Loucy (cell line): Measurements from ENCODE around the gene MRFAP1.

ENCODE experiments used
- H2AFZ ChIP-seq: fragments of 200-600 bp; sonication (generic); 2 replicates; pipeline ENCODE4 v1.6.0; 2016; ENCODE audit warnings: antibody characterized with exemption, mild to moderate bottlenecking, low read length, moderate library complexity
- H3F3A ChIP-seq: fragments of 200-600 bp; 2 replicates; pipeline ENCODE4 v1.6.0; 2016; ENCODE audit warnings: antibody characterized with exemption, low read depth, mild to moderate bottlenecking
- H3K27me3 ChIP-seq: fragments of 200-600 bp; sonication (generic); 2 replicates; pipeline ENCODE4 v1.6.1; 2014; ENCODE audit warnings: low read length, mild to moderate bottlenecking; ENCODE audit not compliant: insufficient read depth, poor library complexity, severe bottlenecking
- H3K36me3 ChIP-seq: fragments of 200-600 bp; sonication (generic); 2 replicates; pipeline ENCODE4 v1.6.1; 2016; ENCODE audit warnings: low read length; ENCODE audit not compliant: insufficient read depth
- H3K4me1 ChIP-seq: fragments of 200-600 bp; sonication (generic); 2 replicates; pipeline ENCODE4 v1.5.1; 2014; ENCODE audit warnings: low read length, mild to moderate bottlenecking; ENCODE audit not compliant: insufficient read depth, poor library complexity, severe bottlenecking
- H3K4me2 ChIP-seq: fragments of 200-600 bp; sonication (generic); 2 replicates; pipeline ENCODE4 v1.6.0; 2014; ENCODE audit warnings: antibody characterized with exemption, low read length, low read depth, mild to moderate bottlenecking; ENCODE audit not compliant: poor library complexity, severe bottlenecking
- H3K4me3 ChIP-seq: fragments of 200-600 bp; sonication (generic); 2 replicates; pipeline ENCODE4 v1.5.1; 2014; ENCODE audit warnings: low read length, mild to moderate bottlenecking, mixed read lengths; ENCODE audit not compliant: poor library complexity, severe bottlenecking
- H3K79me2 ChIP-seq: fragments of 200-600 bp; sonication (generic); 2 replicates; pipeline ENCODE4 v1.6.1; 2014; ENCODE audit warnings: low read length; ENCODE audit not compliant: insufficient read depth
- H3K9ac ChIP-seq: fragments of 200-600 bp; sonication (generic); 2 replicates; pipeline ENCODE4 v1.6.0; 2014; ENCODE audit warnings: mild to moderate bottlenecking, low read depth, low read length, moderate library complexity; ENCODE audit not compliant: poor library complexity, severe bottlenecking
- H3K9me2 ChIP-seq: fragments of 200-600 bp; sonication (generic); replicated peaks from 2 replicates; pipeline ENCODE4 v1.6.1; 2016; ENCODE audit warnings: low read depth, low read length, mixed read lengths
- H3K9me3 ChIP-seq: fragments of 200-600 bp; sonication (generic); 2 replicates; pipeline ENCODE4 v1.6.1; 2014; ENCODE audit warnings: mild to moderate bottlenecking, antibody characterized with exemption, low read length, low read depth; ENCODE audit not compliant: insufficient read depth
- H4K20me1 ChIP-seq: fragments of 200-600 bp; sonication (generic); 2 replicates; pipeline ENCODE4 v1.6.0; 2014; ENCODE audit warnings: antibody characterized with exemption, low read length, mild to moderate bottlenecking; ENCODE audit not compliant: insufficient read depth, poor library complexity, severe bottlenecking
- EZH2phosphoT487 ChIP-seq: fragments of 200-600 bp; IDR thresholded peaks from 2 replicates; pipeline ENCODE4 v1.6.1; 2018; ENCODE audit warnings: antibody characterized with exemption, mild to moderate bottlenecking, moderate library complexity, borderline replicate concordance
- TF ChIP-seq, protein P1 (sequence below): fragments of 200-600 bp; sonication (generic); conservative IDR thresholded peaks from 2 replicates; pipeline ENCODE4 v1.5.1; 2014; ENCODE audit warnings: mild to moderate bottlenecking, antibody characterized with exemption, low read length

The MRFAP1 gene

DNA sequence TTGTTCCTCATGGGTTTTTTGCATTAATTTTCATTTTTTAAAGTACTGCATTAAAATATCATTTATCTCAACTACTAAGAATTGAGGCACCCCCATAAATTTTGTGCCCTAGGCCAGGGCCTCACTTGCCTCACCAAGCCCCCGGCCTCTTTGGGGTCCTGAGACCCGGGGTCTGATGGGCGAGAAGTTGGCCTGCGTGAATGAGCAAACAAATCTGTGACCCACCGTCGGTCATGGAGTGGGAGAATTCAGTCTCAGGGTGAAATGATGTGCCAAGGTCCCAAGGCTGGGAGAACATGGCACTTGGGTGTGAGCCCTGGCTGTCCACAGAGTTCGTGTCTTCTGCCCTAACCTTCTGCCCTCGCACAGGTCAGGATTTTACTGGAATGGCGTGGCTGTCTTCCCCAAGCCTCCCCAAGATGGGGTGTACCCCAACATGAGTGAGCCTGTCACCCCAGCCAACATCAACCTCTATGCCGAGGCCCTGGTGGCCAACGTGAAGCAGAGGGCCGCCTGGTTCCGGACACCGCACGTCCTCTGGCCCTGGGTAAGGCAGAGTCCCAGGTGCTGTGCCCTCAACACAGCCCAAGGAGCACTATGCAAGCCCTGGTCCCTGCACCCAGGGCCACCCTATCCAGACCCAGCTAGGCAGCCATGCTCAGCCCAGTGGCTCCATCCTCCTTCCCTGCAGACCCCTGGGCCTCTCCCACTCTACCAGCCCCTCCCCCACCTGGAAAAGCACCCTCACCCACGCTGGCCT lies 47.5 kb upstream of the MRFAP1 start:
- no peak overlapping the region for H3K9ac ChIP-seq
- no peak overlapping the region for H3K4me2 ChIP-seq
- H3K27me3 ChIP-seq, result no peaks in the 10 kb centered on the region
- no peaks in the 10 kb centered on the region for H3K36me3 ChIP-seq
- no peaks in the 10 kb centered on the region for H4K20me1 ChIP-seq
- H3K4me1 ChIP-seq, result no peaks in the 10 kb centered on the region
- H2AFZ ChIP-seq, result no peak overlapping the region
- no peaks in the 10 kb centered on the region for H3F3A ChIP-seq
- H3K79me2 ChIP-seq, result no peaks in the 10 kb centered on the region
- H3K9me3 ChIP-seq, result no peaks in the 10 kb centered on the region
- TF ChIP-seq EZH2phosphoT487, result no peak
- TF ChIP-seq, protein P1, sequence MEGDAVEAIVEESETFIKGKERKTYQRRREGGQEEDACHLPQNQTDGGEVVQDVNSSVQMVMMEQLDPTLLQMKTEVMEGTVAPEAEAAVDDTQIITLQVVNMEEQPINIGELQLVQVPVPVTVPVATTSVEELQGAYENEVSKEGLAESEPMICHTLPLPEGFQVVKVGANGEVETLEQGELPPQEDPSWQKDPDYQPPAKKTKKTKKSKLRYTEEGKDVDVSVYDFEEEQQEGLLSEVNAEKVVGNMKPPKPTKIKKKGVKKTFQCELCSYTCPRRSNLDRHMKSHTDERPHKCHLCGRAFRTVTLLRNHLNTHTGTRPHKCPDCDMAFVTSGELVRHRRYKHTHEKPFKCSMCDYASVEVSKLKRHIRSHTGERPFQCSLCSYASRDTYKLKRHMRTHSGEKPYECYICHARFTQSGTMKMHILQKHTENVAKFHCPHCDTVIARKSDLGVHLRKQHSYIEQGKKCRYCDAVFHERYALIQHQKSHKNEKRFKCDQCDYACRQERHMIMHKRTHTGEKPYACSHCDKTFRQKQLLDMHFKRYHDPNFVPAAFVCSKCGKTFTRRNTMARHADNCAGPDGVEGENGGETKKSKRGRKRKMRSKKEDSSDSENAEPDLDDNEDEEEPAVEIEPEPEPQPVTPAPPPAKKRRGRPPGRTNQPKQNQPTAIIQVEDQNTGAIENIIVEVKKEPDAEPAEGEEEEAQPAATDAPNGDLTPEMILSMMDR, result no peak
- H3K4me3 ChIP-seq, result no peak overlapping the region
- H3K9me2 ChIP-seq, result no peaks in the 10 kb centered on the region

DNA sequence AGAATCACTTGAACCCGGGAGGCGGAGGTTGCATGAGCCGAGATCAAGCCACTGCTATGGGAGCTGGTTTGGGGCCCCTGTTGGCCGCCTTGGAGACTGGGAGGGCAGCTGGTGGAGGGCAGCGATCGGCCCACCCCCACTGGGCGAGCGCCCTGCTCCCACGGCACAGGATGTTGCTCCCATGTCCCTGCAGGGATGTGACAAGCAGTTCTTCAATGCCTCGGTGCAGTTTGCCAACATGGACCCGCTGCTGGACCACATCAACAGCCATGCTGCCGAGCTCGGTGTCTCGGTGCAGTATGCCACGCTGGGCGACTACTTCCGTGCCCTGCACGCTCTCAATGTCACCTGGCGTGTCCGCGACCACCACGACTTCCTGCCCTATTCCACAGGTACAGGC lies 46.1 kb upstream of the MRFAP1 start:
- H3K27me3 ChIP-seq, result no peaks in the 10 kb centered on the region
- no peak overlapping the region for H3K4me2 ChIP-seq
- no peak overlapping the region for H2AFZ ChIP-seq
- H3K79me2 ChIP-seq, result no peaks in the 10 kb centered on the region
- H3K9ac ChIP-seq, result no peak overlapping the region
- H4K20me1 ChIP-seq, result no peaks in the 10 kb centered on the region
- H3F3A ChIP-seq, result no peaks in the 10 kb centered on the region
- no peaks in the 10 kb centered on the region for H3K9me2 ChIP-seq
- no peaks in the 10 kb centered on the region for H3K4me1 ChIP-seq
- TF ChIP-seq EZH2phosphoT487, result no peak
- TF ChIP-seq, protein P1, result no peak
- H3K36me3 ChIP-seq, result no peaks in the 10 kb centered on the region
- H3K4me3 ChIP-seq, result no peak overlapping the region
- H3K9me3 ChIP-seq, result no peaks in the 10 kb centered on the region

DNA sequence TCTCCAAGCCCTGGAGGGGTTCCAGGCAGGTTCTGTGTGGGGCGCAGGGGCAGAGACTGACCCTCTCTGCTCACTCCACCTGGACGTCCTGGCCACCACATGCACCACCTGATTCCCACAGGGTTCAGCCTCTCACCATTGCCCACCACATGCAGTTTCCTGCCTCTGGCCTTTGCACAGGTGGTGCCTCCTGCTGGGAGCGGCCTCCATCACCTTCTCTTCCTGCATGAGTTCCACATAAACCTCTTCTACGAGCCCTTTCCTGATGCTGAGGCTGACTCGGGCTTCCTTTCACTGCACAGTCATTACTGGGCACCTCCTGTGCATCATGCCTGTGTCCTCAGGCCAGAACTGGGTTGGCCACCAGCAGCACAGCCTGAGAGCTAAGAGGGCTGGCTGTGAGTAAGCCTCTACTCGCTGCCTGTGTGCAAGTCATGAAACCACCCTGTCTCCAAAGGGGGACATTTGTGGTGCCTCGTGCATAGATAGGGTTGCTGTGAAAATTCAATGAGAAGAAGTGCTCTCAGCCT lies 45.6 kb upstream of the MRFAP1 start:
- no peaks in the 10 kb centered on the region for H3K36me3 ChIP-seq
- H3K4me1 ChIP-seq, result no peaks in the 10 kb centered on the region

More for the DNA sequence above, 45.6 kb upstream of the MRFAP1 start:
- no peak overlapping the region for H2AFZ ChIP-seq
- H3K9me3 ChIP-seq, result no peaks in the 10 kb centered on the region
- no peak overlapping the region for H3K9ac ChIP-seq
- no peak overlapping the region for H3K4me2 ChIP-seq
- H3F3A ChIP-seq, result no peaks in the 10 kb centered on the region
- TF ChIP-seq, protein P1, result no peak
- TF ChIP-seq EZH2phosphoT487, result no peak
- no peak overlapping the region for H3K4me3 ChIP-seq
- H3K27me3 ChIP-seq, result no peaks in the 10 kb centered on the region
- H4K20me1 ChIP-seq, result no peaks in the 10 kb centered on the region
- no peaks in the 10 kb centered on the region for H3K9me2 ChIP-seq
- no peaks in the 10 kb centered on the region for H3K79me2 ChIP-seq
